HG02623 (cell line): Measurements from ENCODE around the gene SND1.

ENCODE experiments used
- ATAC-seq: cut with Tn5 transposase; IDR thresholded peaks from one replicate; pipeline ENCODE4 v1.9.1; 2021; ENCODE audit warnings: moderate library complexity; ENCODE audit not compliant: unreplicated experiment

Gene SND1

DNA sequence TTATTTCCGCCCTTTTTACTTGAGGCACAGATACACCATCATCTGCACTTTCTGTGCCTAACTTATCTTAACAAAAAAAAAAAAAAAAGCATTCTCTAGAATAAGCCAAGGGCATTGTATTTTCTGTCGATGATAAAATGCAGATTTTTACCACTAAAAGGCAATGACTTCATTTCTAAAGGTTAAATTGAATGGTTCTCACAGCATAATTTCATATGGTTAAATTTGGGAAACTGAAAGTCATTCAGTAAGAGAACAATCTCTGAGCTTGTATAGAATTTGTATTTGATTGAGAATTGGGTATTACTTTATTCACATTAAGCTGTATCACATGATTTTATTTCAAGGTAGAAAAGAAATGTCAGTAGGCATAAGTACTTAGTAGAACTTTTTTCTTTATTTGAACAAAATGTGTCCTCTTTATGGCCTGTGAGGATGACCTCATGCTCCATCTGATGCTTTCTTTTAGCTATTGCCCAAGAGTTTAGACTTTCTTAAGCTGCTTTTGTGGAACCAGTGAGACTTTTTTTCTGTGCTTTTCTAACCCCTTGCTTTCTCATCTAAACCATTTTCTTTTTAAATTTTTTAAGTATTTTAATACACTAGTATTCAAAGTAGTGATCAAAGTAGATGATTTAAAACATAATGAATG, 268.9 kb downstream of the SND1 start:
- no peak for ATAC-seq

DNA sequence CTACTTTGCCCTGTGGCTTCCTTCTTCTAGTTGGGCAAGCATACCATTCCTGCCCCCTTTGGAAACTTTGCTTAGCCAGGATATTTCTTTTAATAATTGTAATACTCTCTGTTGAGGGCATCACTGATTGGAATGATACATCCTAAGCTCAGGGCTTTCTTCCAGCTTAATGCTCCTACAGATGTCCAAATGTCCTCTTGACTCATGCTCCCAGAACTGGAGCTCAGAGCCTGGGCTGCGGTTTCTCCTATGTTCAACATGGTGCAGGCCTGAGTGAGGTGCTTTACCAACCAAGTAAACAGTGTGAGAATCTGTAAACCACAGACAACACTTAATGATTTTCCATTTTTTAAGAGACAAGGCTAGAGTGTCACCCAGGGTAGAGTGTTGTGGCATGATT, 270.7 kb downstream of the SND1 start:
- no peak for ATAC-seq

DNA sequence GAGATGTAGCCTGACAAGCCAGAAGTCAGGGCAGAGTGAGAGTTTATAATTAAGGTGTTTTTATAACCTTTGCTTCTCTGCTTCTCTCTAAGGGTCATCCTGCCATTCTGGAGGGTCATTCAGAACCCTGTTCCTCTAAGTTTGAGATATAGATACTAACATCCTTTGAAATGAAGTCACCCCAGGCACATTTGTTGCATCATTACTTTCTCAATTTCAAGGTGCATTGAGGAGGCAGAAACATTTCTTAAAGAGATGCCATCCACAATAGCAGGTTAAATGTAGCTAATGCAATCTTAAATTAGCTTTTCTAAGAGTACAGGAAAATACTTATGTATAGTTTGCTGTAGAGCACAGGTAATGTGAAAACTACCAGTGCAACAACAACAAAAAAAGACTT, 272.9 kb downstream of the SND1 start:
- no peak for ATAC-seq

DNA sequence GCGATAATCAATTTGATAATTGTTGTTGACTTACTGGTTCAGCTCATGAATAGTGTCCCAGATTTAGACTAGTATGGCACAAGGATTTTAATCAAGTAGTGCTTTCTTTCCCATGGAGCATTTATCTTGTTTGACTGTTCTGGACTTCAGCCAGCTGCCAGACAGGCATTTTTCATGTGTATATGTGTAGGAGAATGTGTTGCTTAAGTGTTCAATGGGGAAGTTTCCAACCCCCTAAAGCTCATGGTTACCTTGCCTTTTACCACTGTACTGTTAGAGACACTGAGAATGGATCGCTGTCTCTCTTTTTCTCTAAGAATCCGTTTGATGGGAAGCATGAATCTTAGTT, 275.3 kb downstream of the SND1 start:
- ATAC-seq, result no peak

DNA sequence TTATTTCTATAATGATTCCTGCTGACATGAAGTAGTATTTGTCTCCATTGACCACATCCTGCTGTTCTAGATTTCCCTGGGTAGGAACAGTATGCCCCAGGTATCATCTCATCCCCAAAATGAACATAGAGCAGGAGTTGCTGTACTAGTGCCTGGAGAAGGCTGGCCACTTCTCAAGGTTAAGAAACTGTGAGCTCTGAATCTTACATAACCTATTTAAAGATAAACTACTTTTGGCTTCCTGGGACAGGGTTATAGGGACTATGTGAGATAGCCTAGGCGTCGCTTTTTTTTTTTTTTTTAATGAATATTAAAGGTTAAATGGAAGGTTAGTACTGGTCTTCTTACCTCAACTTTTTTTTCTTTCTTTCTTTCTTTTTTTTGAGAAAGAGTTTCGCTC, 276.2 kb downstream of the SND1 start:
- ATAC-seq, result no peak

DNA sequence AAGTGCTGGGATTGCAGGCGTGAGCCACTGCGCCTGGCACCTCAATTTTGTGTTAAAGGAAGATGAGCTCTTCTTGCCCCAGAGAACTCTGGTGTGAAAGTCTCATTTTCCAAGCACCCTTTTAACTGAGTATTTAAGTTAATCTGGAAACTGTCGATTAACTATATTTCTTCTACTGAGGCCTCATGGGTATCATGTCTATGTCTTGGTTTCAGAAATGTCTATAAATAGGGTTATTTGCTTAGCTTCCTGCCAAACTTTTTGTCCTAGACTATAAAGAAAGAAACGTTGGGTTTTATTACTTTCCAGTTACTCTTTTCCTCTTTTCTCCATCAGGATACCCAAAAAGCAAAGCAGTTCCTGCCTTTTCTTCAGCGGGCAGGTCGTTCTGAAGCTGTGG, 276.9 kb downstream of the SND1 start:
- no peak for ATAC-seq

DNA sequence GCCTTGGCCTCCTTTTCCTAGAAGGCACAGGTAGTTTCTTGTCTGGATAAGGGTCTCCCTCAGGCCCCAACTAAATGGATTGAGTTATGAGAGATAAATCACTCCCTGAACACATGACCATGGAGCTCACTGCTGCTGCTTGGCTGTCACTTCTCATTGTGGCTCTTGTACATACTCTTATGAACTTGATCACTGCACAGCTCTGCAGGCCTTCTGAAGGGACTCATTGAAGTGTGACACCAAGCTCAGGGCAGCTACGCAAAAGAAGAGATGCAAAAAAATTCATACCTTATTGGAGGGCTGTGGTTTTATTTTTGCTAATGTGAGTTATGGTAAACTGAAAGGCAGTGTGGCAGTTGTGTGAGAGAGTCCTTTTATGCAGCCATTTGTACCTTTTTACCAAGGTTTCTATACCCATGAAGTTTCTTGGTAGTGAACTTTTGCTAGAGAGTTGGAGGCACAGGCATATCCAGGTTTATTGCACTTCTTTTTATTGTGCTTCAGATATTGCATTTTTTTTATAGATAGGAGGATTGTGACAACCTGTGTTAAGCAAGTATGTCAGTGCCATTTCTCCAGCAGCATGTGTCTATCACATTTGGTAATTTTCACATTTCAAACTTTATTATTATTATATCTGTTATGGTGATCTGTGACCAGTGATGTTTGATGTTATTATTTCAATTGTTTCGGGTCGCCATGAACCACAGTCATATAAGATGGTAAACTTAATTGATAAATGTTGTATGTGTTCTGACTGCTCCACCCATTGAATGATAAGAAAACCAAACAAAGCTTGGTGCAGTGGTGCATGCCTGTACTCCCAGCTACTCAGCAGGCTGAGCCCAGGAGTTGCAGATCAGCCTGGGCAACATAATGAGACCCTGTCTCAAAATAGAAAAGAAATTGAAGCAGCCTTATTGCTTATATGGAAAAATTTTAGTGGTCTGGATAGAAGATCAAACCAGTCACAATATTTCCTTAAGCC, 278.6 kb downstream of the SND1 start:
- no peak for ATAC-seq

DNA sequence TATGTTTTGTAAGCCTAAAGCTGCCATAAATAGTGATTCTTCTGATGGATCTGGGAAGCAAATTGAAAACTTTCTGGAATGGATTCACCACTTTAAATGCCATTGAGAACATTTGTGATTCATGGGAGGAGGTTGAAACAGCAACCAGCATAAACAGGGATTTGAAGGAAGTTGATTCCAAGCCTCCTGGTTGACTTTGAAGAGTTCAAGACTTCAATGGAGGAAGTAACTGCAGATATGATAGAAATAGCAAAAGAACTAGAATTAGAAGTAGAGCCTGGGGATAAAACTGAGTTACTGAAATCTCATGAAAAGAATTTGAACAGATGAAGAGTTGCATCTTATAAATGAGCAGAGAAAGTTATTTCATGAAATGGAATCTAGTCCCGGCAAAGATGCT, 280.1 kb downstream of the SND1 start:
- no peak for ATAC-seq

DNA sequence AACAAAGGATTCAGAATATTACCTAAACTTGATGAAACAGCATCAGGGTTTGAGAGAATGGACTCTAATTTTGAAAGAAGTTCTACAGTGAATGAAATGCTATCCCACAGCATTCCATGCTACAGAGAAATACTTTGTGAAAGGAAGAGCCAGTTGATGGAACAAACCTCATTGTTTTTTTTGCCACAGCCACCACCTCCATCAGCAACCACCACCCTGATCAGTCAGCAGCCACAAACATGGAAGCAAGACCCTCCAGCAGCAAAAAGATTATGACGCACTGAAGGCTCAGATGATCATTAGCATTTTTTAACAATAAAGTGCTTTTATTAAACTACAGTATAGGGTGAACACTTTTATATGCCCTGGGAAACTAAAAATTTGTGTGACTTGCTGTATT, 280.5 kb downstream of the SND1 start:
- no peak for ATAC-seq

DNA sequence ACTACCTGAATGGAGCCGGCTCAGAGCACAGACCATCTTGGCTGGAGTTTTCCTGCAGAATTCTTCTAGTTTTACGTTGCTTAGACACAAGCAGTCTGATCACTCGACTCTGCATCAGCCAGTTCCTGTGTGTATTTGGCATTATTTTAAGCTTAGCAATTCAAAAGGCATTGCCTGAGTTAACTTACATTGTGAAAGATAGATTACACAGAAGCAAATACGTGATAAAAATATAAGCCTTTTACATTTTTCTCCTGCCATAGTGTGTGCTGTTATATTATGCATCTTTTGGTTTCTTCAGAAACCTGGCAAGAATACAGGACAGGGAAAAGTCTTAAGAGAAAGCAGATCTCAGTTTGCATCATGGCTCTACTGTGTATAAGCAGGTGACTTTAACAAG, 281.2 kb downstream of the SND1 start:
- ATAC-seq, result no peak

DNA sequence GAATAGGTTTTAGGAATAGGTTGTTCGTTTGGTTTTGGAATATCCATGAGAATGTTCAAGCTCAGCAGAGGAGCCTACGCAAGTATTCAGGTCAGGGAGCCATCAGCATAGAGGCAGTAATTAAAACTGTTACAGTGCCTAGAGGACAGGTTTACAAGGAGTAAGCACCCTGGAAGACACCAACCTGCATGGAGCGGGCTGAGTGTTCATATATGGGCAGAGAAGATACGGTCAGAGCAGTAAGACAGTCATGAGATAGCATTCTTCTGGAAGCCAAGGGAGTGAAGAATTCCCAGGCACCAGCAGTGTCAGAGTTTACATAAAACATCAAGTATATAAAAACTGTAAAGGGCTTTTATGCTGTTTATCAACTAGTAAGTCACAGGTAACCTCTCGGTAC, 282.7 kb downstream of the SND1 start:
- ATAC-seq, result no peak

DNA sequence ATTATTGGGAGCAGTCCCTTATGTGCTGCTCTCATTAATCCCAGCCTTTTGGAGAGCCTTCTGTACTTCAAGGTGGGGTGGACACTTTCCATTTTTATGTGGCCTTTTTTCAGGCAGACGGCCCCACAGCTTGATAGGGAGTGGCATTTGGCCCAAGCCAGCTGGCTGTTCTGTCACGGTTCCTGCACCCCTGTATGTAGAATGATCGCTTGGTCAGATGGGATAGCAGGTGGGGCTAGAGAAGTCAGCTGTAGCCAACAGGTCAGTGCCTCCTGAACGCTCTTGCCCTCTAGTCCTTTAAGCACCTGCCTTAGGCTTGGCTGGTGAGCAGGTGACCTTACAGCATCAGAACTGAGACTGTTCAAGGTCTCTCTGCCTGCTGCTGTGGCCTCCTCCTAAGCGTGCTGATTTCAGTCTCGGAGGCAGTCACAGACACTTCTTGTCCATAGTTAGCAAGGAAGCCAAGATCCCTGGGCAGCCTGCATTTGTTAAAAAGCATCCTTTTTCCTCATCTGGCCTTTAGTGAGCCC, 283.9 kb downstream of the SND1 start:
- no peak for ATAC-seq

DNA sequence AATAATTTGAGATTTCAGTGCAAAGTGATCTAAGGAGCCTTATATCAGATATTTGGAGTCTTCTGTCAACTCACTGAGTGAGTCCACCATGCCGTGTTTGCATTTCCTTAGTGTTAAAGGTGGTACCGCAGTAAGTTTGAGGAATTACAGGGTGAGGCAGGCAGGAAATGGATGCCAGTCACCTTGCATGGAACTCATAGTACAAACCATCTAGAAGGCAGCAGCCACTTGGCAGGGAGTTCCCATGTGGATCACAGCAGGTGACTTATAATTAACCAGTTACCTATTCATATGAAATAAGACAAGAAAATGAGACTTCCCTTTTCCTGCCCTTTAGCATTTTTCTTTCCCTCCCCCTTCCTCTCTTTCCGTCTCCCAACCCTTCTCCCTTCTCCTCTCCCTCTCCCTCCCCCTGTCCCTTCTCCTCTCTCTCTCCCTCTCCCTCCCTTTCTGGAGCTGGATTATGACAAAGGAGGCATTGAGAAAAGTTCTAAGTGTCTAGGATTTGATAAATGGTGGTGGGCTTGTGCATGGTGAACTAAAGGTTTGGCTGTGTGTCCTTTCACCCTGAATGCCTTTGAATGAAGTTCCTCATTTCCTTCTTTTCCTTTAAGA, 285.2 kb downstream of the SND1 start:
- no peak for ATAC-seq

DNA sequence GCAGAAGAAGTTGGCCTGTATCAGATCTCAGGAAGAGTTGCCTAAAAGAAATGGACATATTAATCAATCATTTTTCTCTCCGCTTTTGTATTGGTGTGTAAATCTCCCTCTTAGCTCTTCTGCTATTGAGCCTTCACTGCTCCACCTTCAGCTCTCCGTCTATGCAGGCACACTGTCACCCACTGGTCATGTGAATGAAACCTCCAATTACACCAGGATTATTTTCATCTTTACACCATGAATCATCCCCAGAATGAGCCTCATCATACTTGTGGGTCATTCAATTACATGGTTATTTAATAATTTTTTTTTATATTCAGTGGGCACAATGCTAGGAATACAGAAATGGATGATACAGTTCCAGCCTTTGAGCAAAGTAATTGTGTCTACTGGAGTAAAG, 286.6 kb downstream of the SND1 start:
- no peak for ATAC-seq

DNA sequence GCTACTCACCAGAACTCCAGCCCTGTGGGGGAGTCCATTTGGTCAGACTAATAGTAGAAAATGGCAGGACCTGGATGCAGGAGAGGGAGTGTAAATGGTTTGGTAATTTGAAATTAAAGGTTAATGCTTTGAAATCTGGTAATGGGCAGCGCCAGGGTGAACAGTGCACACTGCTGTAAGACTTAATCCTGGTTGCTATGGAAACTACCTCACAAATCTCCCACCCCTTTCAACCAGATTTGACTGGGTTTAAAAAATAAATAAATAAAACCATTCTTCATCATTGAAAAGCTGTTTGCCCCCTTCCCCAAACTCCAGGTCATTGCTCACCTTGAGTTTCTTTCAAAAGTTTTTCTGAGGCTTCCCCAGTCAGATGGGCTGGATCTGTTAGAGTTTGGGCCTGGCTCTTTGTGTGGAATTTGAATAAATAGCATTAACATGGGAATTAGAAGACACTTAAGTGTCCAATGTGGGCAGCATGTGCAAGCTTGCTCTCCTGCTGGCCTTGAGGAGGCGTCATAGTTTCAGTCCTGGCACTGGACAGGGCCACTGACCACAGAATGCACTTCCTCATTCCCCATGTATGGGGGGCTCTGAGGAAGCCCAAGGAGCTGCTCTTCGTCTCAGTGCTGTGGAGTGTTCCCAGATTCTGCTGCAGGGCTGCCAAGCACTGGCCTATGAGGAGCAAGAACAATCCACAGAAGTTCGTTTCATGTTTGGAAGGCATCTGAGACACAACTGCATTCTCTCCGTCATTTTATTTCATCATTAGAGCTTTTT, 288.6 kb downstream of the SND1 start:
- ATAC-seq, result no peak

DNA sequence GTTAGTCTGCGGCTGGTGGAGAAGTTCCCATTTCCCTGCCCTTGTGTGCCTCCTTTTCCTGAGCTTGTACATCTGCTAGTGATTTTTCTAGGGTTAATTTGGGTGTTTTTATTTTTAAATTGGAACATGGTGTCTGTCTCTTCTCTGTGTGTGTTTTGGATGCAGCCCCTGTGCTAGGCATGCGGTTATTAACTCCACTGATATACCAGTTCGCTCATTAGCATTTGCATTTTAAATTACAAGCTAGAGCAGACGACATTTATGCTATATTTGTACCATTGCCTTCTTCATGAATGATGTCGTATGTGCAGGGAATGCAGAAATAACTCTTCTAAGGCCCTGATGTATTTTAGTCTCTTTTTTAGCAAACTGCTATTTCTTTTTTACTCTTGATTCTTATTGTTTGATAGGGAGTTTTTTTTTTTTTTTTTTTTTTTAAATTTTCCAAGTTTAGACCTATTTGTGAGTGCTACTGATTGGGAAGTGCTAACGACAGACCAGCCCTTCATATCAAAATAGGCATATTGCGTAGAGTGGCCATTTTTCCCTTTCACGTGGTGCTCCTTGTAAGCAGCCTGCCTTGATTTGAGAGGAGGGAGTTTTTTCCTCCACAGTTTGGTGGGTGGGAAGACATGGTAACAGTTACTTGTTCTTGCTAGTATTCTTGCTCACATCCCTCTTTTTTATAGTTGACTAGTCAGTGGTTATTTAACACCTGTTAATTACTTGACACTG, 289.6 kb downstream of the SND1 start:
- ATAC-seq, result no peak

DNA sequence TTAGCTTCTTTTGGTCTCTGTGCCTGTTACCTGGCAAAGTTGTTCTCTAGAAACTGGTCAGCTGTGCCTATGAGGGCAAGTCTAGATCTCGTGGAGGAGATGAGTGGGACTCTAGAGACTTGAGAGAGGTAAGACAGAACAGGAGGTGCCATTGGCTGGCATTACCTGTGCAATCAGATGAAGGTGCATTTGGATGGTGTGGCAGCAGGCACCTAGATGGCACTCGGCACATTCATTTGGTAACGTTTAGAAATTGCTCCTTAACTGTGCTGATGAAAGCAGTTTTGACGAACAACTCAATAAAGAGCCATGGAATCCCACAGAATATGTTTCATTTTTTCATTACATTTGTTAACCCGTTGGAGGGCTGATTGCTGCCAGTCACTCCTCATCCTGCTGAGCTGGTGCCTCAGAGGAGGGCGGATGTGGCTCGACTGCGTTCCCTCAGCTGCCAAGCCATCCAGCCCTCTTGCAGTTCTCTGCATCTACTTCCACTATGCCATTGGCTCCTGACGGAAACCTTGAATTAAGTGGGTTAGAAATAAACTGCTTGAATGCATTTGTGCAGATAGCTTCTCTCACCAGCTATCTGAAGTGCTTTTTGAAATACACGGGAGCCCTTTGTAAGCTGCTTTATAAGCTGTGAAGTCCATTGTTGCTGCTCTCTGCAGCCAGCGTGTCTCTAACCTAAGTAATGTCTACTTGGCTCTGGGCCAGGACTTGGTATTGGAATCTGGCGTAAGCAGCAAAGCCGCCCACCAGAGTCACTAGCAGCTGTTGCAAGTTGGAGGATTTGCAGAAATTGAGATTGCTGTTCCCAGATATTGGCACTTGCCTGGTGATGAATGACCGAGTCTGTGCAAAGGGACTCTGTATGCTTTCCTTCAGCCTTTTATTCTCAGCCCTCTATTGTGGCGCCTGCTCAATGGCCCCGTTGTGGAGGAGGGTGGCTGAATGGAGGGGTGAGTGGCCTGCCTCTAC, 291.8 kb downstream of the SND1 start:
- no peak for ATAC-seq

DNA sequence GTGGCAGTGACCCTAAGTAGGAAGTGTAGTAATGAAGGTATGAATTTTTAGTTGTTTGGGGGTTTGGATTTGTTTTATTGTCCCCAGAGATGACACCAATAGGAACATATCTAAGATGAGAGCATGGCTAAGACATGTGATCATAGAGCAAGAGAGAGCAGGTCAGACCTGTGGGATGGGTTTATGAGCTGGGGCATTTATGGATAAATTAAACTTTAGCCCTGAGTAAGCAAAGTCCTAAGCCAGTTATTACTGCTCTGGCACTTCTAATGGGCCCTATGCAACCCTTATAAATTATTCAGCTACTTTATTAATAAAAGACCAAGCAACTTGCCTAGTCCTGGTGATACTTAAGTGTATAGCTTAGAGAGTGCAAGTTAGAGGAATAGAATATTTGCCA, 294.1 kb downstream of the SND1 start:
- no peak for ATAC-seq

DNA sequence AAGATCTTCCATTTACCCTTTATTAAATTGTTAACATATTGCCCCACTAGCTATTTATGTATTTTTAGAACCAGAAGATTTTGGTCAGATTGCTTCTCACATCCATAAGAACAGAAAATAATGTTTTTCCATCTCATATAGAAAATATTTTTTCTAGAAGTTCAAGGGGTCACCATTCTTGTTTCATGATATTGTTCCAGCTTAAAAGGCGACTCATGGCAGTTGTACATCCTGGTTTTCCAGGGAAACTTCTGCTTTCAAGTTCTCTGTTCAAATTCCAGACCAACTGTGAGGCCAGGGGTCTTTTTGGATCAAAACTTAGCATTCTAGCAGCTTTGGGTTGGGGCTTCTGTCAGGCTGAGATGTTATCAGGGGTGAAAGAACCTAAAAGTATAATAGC, 294.9 kb downstream of the SND1 start:
- ATAC-seq, result no peak
